ENCODE results near the gene GRK6.

Gene GRK6

GRCh38 chr5:177454397-177455035 is 28.0 kb downstream of the GRK6 start:
- DNase-seq, result peak; percentile 84 to 90 (median 87)

DNA sequence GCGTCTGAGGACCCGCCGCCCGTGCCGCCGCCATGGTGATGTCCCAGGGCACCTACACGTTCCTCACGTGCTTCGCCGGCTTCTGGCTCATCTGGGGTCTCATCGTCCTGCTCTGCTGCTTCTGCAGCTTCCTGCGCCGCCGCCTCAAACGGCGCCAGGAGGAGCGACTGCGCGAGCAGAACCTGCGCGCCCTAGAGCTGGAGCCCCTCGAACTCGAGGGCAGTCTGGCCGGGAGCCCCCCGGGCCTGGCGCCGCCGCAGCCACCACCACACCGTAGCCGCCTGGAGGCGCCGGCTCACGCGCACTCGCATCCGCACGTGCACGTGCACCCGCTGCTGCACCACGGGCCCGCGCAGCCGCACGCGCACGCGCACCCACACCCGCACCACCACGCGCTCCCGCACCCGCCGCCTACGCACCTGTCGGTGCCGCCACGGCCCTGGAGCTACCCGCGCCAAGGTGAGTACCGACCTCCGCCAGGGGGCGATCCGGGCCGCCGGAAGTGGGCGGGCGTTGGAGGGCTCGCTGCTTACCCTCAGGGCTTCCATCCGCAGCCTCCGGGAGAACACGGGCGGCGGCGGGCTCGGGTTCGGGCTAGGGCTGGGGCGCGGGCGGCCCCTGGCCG is 28.7 kb downstream of the GRK6 start:
- peak; percentile 85 to 89 (median 85) for DNase-seq

DNA sequence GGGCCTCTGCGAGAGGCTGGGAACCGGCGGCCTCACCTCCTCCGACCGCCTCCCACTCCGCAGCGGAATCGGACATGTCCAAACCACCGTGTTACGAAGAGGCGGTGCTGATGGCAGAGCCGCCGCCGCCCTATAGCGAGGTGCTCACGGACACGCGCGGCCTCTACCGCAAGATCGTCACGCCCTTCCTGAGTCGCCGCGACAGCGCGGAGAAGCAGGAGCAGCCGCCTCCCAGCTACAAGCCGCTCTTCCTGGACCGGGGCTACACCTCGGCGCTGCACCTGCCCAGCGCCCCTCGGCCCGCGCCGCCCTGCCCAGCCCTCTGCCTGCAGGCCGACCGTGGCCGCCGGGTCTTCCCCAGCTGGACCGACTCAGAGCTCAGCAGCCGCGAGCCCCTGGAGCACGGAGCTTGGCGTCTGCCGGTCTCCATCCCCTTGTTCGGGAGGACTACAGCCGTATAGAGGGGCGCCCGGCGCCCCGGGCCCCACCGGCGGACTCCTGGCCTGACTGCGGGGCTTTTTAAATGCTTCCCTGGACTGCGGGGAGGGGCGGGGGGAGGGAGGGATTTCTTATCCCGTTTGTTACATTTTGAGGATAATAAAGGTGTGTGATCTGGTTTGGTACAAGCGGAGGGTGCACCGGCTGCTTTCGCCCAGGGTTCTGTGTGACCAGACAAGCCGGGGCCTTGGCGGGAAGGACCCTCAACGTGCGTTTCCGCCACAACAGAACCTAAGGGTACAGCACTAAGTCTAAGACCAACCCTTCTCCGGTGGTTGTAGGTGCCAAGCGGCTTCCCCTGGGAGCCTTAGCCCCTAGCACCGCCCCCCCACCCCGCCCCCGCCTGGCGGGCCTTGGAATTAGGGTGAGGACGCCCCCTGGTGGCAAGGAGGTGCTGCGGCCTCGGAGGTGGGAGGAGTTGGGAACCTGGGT is 29.4 kb downstream of the GRK6 start:
- peak; percentile 82 to 89 (median 89) for DNase-seq

GRCh38 chr5:177456591-177456964 is 30.1 kb downstream of the GRK6 start:
- no peak for DNase-seq

DNA sequence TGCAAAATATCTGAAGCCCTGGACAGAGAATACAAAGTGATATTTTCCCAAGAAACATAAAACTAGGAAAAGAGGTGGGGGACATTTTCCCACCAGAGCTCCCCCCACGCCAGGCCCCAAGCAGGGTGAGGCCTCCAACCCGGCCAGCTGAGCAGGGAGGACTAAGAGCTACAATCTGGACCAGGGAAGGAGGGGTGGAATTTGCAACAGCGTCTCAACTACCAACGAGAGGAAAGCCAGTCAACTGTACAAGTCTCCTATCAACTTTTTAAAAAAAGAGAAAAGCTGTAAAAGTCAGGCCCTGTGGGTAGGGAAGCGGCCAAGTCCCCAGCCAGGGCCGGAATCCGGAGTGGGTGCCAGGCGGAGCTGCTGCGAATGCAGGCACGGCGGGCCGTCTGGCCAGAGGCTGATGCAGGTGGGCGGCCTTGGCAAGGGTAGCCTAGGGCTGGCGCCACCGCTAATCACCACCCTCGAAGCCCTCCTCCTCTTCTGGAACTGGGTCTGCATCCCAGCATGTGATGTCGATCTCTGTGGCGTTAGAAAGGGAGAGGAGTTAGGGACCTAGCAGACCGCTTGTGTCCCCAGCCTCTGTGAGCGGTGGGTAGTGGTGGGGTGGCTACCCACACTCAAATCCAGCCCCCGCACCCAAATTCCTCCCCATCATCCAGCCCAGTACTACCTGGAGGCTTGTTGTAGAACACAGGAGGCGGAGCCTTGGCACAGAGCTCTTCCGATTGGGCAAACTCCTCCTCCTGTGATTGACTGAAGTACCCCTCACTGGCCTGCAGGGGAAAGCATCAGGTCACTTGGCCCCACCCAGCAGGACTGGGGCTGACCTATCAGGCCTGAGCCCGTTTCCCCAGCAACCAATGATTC is 30.7 kb downstream of the GRK6 start:
- peak; percentile 81 to 95 (median 82) for DNase-seq

GRCh38 chr5:177457852-177458681 is 31.6 kb downstream of the GRK6 start:
- peak in 1 of 3 experiments; percentile 14 for DNase-seq

GRCh38 chr5:177458912-177459350 is 32.5 kb downstream of the GRK6 start:
- peak in 2 of 3 experiments; percentile 27 to 44 for DNase-seq

- DNase-seq, result no peak
These were observed 32.9 kb downstream of the GRK6 start for GRCh38 chr5:177459357-177459756.

- DNase-seq, result no peak
These were observed 33.5 kb downstream of the GRK6 start for GRCh38 chr5:177459819-177460628.

- DNase-seq, result no peak
These were observed 35.7 kb downstream of the GRK6 start for GRCh38 chr5:177462021-177462670.

- DNase-seq, result no peak
These were observed 38.6 kb downstream of the GRK6 start for GRCh38 chr5:177465044-177465443.

DNA sequence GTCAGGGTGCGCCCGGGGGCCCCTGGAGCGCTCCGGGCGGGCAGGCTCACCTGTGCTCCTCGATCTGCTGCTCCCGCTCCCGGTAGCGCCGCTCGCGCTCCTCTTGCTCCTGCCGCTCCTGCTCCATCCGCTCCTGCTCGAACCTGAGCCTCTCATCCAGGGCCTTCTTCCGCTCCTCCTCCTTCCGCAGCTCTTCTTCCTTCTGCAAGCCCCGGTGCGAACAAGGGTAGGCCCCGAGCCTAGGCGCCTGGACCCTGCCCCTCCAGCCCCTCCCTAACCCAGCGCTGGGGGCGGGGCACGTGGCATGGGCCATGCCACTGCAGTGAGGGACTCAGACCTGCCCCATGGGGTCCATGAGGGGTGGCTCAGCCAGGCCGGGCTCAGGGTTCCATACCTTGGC is 40.4 kb downstream of the GRK6 start:
- DNase-seq, result no peak

- DNase-seq, result no peak
These were observed 41.0 kb downstream of the GRK6 start for GRCh38 chr5:177467436-177467835.

DNA sequence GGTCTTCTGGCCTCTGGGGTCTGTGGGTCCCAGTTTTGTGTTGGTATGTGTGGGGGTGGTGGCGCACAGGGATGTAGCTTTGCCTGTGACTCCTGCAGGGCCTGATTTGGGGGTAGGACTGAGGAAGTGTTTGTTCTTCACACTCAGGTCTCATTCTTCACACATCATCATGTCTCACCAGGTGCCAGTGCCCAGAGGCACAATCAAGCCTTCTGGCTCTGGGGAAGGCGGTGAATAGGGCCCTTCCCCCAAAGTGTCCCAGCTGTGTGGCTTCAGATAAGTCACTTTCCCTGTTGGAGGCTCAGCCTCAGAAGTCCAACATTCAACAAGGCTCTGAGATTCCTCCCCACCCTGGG is 41.8 kb downstream of the GRK6 start:
- no peak for DNase-seq

GRCh38 chr5:177468685-177469628 is 42.5 kb downstream of the GRK6 start:
- peak in 2 of 3 experiments; percentile 64 to 85 for DNase-seq

DNA sequence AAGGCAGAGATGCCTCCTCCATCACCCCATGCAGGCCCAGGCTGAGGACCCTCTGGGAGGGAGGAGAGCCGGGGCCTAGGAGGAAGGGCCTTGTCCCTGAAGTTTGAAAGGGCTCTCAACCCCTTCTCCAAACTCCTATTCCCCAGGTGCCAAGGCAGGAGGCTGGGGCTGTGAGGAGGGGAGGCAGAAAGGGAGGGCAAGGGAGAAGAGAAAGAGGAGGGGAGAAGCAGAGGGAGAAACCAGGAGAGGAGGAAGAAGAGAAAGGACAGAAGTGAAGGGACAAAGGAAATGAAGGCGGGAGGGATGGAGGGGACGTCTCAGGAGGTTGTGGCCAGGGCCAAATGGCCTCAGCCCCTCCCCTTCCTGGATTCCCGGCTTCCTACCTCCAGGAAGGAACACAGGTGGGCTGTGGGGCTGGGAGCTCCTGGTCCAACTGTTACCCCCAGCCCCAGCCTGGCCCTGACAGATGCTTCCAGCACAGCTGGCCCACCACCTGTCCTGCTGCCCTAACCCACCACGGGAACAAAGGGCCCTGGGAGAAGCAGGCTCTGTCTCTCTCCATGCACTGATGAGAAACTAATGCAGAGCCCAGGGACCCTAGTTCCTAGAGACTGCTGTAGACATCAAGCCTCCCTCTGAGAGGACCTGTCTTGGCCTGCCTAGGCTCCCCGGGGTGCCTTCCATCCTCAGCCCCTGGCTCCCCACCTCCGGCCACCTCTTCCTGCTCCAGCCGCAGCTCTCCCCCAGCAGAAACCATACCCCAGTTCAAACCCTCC is 43.5 kb downstream of the GRK6 start:
- DNase-seq, result peak in 2 of 3 experiments; percentile 11 to 38

DNA sequence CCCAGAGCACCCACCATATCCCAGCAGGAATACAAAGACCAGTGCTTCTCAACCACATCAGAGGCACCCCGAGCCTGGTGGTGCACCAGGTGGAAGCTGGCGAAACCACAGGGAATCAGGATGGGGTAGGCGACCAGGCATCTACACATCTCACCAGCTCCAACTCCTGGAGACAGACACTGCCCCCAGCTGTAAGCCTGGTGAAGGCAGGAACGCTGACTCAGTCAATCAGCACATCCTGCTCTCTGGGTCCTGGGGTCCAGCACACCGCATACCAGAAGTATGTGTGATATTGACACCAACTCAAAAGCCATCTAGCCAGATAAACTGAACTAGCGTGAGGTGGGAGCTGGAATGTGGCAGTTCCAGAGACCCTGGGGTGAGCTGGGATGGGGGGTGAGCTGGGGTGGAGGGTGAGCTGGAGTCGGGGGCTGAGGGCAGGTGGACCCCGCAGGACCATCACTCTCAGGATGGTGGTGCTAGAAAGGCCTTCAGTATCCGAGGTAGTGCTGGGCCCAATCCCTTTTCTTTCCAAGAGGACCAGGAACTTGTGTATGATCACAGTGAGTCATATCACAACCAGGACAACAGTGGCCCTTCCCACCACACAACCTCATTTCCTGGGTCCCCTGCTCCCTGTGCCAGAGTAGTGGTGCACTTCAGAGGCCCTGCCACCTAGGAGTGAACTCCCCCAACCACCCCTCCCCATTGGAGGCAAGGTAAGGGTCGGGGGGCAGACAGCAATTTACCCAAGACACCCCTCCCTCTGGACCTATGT is 44.5 kb downstream of the GRK6 start:
- DNase-seq, result no peak
